Esophagus muscularis mucosa (tissue), 4 donors: ENCODE data around the gene KLHL29. TPM values are rescaled to one million over a fixed set of nuclear protein-coding genes. Genes with fewer than 3 reads are reported as not detected.

Source experiments
- DNase-seq: peaks from one replicate; pipeline ENCODE4 v3.0.0-alpha.2; 2017; ENCODE audit errors: extremely low spot score
- H3K27ac ChIP-seq, 4 donors: fragments of 200-600 bp; sonication (generic); replicated peaks in 1 of 4; 1 replicate in 3 of 4; 2 replicates in 1 of 4; pipeline ENCODE4 v1.5.1; 2016 to 2019; ENCODE audit warnings: mild to moderate bottlenecking in 1 of 4
- H3K27me3 ChIP-seq, 4 donors: fragments of 200-600 bp; sonication (generic); one replicate each; pipeline versions ENCODE4 v1.5.1 to v1.6.0; 2016 to 2019
- H3K36me3 ChIP-seq, 4 donors: fragments of 200-600 bp; sonication (generic); one replicate each; pipeline ENCODE4 v1.5.1; 2016 to 2019
- H3K4me1 ChIP-seq, 4 donors: fragments of 200-600 bp; sonication (generic); one replicate each; pipeline ENCODE4 v1.5.1; 2016 to 2019
- H3K4me3 ChIP-seq, 4 donors: fragments of 200-600 bp; sonication (generic); 1 replicate in 2 of 4; 2 replicates in 2 of 4; pipeline ENCODE4 v1.5.1; 2016 to 2019; ENCODE audit warnings: mild to moderate bottlenecking in 4 of 4, moderate library complexity in 1 of 4
- H3K9me3 ChIP-seq, 4 donors: fragments of 200-600 bp; sonication (generic); 1 replicate in 3 of 4; 2 replicates in 1 of 4; pipeline ENCODE4 v1.5.1; 2016 to 2019
- EP300 ChIP-seq: sonication (generic); formaldehyde crosslinking; IDR thresholded peaks from one replicate; pipeline ENCODE4 v1.6.1; 2017; ENCODE audit warnings: antibody characterized with exemption
- POLR2A ChIP-seq: fragments of 450-650 bp; IDR thresholded peaks from one replicate; pipeline ENCODE4 v1.6.1; 2017; ENCODE audit warnings: antibody characterized with exemption, moderate library complexity, mild to moderate bottlenecking, low read depth
- POLR2AphosphoS5 ChIP-seq, 2 donors: sonication (generic); formaldehyde crosslinking; IDR thresholded peaks; one replicate each; pipeline ENCODE4 v1.6.1; 2017; ENCODE audit warnings: antibody characterized with exemption in 2 of 2
- WGBS: methylation state at CpG from one replicate; pipeline ENCODE4 v1.1.5; 2018; 5-methylcytosine and 5-hydroxymethylcytosine counted together
- intact Hi-C: fragments of 100-400 bp; cut with DNase I; formaldehyde crosslinking; loops from one replicate; pipeline ENCODE4 v1.15.1; 2023
- total RNA-seq, 4 donors: library from RNA; depleted of rRNA; stranded (reverse); fragments of >200 nt; gene quantifications; one replicate each; pipeline versions ENCODE4 v1.1.0 to v1.2.1, GENCODE V29; 2016
- TF ChIP-seq, protein P1 (sequence below), 3 experiments: fragments of 200-600 bp in 2 of 3; fragments of 450-650 bp in 1 of 3; sonication (generic) in 2 of 3; IDR thresholded peaks; one replicate each; pipeline ENCODE4 v1.5.1; 2017 to 2019; ENCODE audit warnings: antibody characterized with exemption in 3 of 3, mild to moderate bottlenecking in 2 of 3, moderate library complexity in 1 of 3

KLHL29 gene
- total RNA-seq, 4 donors from 2014 or later, result 22.0 to 26.1 (median 23.4) TPM

GRCh38 chr2:23420840-23421476 is 36.0 kb downstream of the KLHL29 start:
- H3K9me3 ChIP-seq, result no peaks in the 10 kb centered on the region
- no peak for DNase-seq
- no peak overlapping the region for H3K4me3 ChIP-seq
- intact Hi-C loops, result loop anchor here (10.0 kb wide), 1 partner anchor 64 kb away; no protein-coding TSS in a partner anchor
- H3K4me1 ChIP-seq, result peaks cover 10 to 87% (median 71%) of the 10 kb centered on the region in 4 donors
- no peaks in the 10 kb centered on the region for H3K27me3 ChIP-seq
- 87% methylated on average over 9 of the region's 9 CpGs for WGBS
- peak overlapping the region in 1 of 4 donors; percentile 34 for H3K27ac ChIP-seq
- no peaks in the 10 kb centered on the region for H3K36me3 ChIP-seq
- no peak for TF ChIP-seq POLR2A
- TF ChIP-seq POLR2AphosphoS5 (IDR thresholded peaks at IDR 0.05), result no peak
- TF ChIP-seq, protein P1, sequence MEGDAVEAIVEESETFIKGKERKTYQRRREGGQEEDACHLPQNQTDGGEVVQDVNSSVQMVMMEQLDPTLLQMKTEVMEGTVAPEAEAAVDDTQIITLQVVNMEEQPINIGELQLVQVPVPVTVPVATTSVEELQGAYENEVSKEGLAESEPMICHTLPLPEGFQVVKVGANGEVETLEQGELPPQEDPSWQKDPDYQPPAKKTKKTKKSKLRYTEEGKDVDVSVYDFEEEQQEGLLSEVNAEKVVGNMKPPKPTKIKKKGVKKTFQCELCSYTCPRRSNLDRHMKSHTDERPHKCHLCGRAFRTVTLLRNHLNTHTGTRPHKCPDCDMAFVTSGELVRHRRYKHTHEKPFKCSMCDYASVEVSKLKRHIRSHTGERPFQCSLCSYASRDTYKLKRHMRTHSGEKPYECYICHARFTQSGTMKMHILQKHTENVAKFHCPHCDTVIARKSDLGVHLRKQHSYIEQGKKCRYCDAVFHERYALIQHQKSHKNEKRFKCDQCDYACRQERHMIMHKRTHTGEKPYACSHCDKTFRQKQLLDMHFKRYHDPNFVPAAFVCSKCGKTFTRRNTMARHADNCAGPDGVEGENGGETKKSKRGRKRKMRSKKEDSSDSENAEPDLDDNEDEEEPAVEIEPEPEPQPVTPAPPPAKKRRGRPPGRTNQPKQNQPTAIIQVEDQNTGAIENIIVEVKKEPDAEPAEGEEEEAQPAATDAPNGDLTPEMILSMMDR (IDR thresholded peaks at IDR 0.05), result no peak

DNA sequence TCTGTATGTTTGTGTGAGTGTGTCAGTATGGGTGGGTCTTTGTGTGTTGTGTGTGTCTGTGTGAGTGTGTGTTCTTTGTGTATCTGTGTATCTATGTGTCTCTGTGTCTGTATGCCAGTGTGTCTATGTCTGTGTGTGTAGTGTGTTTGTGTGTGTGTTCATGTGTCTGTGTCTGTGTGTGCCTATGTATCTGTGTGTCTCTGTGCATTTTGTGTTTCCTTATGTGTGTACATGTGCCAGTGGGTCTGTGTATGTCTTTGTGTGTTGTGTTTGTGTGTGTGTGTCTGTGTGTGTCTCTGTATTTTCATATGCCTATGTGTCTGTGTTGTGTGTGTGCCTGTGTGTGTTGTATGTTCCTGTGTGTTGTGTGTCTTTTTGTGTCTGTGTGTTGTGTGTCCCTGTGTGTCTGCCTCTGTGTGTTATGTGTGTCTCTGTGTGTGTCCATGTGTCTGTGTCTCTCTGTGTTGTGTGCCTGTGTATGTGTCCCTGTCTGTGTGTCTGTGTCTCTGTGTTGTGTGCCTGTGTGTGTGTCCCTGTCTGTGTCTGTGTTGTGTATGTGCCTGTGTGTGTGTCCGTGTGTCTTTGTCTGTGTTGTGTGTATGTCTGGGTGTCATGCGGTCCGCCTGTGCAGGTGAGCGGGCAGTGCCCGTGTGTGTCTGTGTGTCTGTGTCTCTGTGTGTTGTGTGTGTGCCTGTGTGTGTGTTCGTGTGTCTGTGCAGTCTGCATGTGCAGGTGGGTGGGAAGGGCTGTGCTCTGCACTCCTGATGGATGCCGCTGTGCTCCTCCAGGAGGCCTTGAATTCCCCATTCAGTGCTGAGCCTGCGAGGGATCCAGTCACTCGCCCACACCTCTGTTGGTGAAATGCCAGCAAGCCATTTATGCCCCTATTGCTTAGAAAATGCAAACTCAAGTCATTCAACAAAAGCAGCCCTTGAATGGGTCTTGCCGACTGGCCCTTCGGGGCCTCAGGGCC is 37.4 kb downstream of the KLHL29 start:
- WGBS, result 80% methylated on average over 9 of the region's 11 CpGs
- no peaks in the 10 kb centered on the region for H3K9me3 ChIP-seq
- H3K27me3 ChIP-seq, result no peaks in the 10 kb centered on the region
- H3K27ac ChIP-seq, result peak overlapping the region in 3 of 4 donors; percentile 32 to 45 (median 42)
- intact Hi-C loops, result loop anchor here (10.0 kb wide), 1 partner anchor 62 kb away; no protein-coding TSS in a partner anchor
- TF ChIP-seq POLR2AphosphoS5 (IDR thresholded peaks at IDR 0.05) (no peak), EP300 (no peak), POLR2A (no peak)
- TF ChIP-seq, protein P1 (IDR thresholded peaks at IDR 0.05), result no peak
- no peak overlapping the region for H3K4me3 ChIP-seq
- peaks cover 21 to 88% (median 80%) of the 10 kb centered on the region in 4 donors for H3K4me1 ChIP-seq
- H3K36me3 ChIP-seq, result no peaks in the 10 kb centered on the region
- no peak for DNase-seq

DNA sequence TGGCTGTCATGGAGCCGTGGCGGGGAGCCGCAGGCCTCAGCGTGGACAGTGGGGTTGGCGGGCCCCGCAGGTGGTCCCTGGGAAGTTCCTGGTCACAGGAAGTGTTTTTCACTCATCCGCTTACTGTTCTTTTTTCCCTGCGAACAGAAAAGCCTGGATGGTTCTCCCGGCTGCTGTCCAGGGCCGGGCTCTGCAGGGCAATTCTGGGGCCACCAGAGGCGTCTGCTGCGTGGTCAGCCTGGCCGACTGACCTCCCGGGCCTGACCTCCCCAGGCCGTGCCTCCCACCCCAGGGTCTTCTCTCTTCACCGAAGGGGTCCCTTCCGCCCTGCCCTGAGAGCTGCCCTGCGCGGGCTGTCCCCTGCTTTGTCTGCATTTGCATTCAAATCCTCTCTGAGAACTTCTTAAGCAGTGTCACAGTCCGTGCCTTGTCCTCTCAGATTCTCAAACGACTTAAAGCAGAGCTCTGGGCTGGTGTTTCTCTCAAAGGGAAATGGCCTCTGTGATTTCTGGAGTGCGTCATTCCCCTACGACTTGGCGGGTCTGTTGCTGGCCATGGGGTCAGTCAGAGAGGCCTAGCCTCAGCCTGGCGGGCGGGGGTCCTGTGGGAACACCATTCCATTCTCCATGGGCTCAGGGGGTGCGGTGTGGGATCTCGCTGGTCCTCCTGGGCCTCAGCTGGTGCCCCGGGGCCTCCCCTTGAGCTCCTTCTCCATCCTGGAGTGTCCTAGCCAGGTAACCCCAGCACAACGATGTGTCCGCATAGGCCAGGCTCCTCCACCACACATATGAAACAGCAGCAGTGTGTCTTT is 38.3 kb downstream of the KLHL29 start:
- no peak for TF ChIP-seq POLR2AphosphoS5 (IDR thresholded peaks at IDR 0.05)
- no peak for TF ChIP-seq EP300
- no peak for TF ChIP-seq POLR2A
- TF ChIP-seq, protein P1 (IDR thresholded peaks at IDR 0.05), result no peak
- Histone ChIP-seq H3K27me3 (no peaks in the 10 kb centered on the region), H3K4me3 (no peak overlapping the region), H3K4me1 (peaks cover 18 to 85% (median 76%) of the 10 kb centered on the region in 4 donors), H3K9me3 (no peaks in the 10 kb centered on the region), H3K36me3 (no peaks in the 10 kb centered on the region), H3K27ac (peak overlapping the region; percentile 28 to 45 (median 37))
- DNase-seq, result no peak
- 93% methylated on average over 22 of the region's 31 CpGs for WGBS
- intact Hi-C loops, result loop anchor here (10.0 kb wide), 1 partner anchor 62 kb away; no protein-coding TSS in a partner anchor

DNA sequence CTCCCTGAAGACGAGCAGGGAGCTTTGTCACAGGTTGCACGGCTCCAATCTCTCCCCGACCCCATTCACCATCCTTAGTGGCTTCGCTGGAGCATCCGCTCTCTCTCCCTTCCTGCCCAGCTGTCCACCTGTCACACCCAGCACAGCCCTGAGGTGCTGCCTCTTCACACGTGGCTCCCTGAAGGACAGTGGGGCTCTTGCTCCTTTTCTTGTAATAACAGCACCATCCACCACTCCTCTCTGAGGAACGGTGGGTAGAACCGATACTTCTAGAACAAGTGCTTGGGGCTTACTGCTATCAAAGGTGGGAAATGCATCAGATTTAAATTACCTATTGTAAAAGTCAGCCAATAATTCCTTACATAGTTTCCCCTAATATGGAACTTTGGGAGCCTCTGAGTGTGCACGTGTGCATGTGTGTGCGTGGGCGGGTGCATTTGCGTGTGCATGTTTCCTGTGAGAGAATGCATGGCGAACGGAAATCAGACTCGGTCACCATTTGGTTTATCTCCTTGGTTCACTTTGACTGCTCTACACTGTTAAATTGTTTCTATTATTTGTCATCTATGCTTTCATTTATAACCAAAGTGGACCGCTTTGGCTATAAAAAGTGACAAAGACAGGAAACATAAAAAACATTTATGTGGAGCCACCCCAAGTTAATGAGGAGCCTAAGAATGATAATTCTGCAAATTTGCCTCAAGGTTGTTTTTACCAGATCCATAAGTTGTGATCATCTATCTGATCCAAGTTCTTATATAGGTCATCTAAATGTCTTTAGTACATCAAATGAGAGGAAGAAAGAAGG is 39.1 kb downstream of the KLHL29 start:
- TF ChIP-seq, protein P1 (IDR thresholded peaks at IDR 0.05), result no peak
- TF ChIP-seq POLR2AphosphoS5 (IDR thresholded peaks at IDR 0.05), result no peak
- TF ChIP-seq EP300, result no peak
- no peak for TF ChIP-seq POLR2A
- Histone ChIP-seq H3K4me1 (peaks cover 18 to 77% (median 68%) of the 10 kb centered on the region in 4 donors), H3K4me3 (no peak overlapping the region), H3K36me3 (no peaks in the 10 kb centered on the region), H3K27ac (peak overlapping the region in 3 of 4 donors; percentile 16 to 32 (median 28)), H3K27me3 (no peaks in the 10 kb centered on the region), H3K9me3 (no peaks in the 10 kb centered on the region)
- intact Hi-C loops, result loop anchor here (10.0 kb wide), 1 partner anchor 61 kb away; no protein-coding TSS in a partner anchor
- no peak for DNase-seq
- 87% methylated on average over 16 of the region's 16 CpGs for WGBS
